SK-N-SH treated with all-trans-retinoic acid at 6 μM for 48 hours (cell line): Measurements from ENCODE around the gene CHST6.
"Not testable (repeated sequence)": the region's sequence is repeated elsewhere in the genome, so short reads cannot be mapped to it uniquely, and the experiment has no call there.

Experiments
- ATAC-seq: fragments of 200-7000 bp; cut with Tn5 transposase; 3 replicates; pipeline ENCODE4 v1.9.1; 2020; ENCODE audit warnings: mild to moderate bottlenecking, moderate library complexity
- ARNTL ChIP-seq: fragments of 450-650 bp; formaldehyde crosslinking; IDR thresholded peaks from 2 replicates; pipeline ENCODE4 v1.5.0; 2020; ENCODE audit warnings: low read depth, mild to moderate bottlenecking, moderate library complexity, borderline replicate concordance
- BACH2 ChIP-seq: fragments of 250-450 bp; sonication (Bioruptor Pico); IDR thresholded peaks from 2 replicates; pipeline ENCODE4 v1.9.0; 2021; ENCODE audit warnings: mild to moderate bottlenecking, borderline replicate concordance
- CSDC2 ChIP-seq: fragments of 250-450 bp; sonication (Bioruptor Pico); IDR thresholded peaks from 2 replicates; pipeline ENCODE4 v1.5.0; 2020; ENCODE audit warnings: mild to moderate bottlenecking, moderate library complexity
- ESRRG ChIP-seq: fragments of 250-450 bp; sonication (Bioruptor Pico); IDR thresholded peaks from 2 replicates; pipeline ENCODE4 v1.6.1; 2021; ENCODE audit warnings: mild to moderate bottlenecking
- ISL1 ChIP-seq: fragments of 250-450 bp; sonication (Bioruptor Pico); IDR thresholded peaks from 2 replicates; pipeline ENCODE4 v2.1.2; 2022; ENCODE audit warnings: mild to moderate bottlenecking, moderate library complexity
- OSR1 ChIP-seq: fragments of 250-450 bp; sonication (Bioruptor Pico); IDR thresholded peaks from 2 replicates; pipeline ENCODE4 v1.8.0; 2022; ENCODE audit warnings: moderate library complexity, mild to moderate bottlenecking, inconsistent platforms
- PPARA ChIP-seq: fragments of 250-450 bp; sonication (Bioruptor Pico); IDR thresholded peaks from 2 replicates; pipeline ENCODE4 v1.5.0; 2020; ENCODE audit warnings: mild to moderate bottlenecking, borderline replicate concordance
- RARB ChIP-seq: fragments of 250-450 bp; sonication (Bioruptor Pico); IDR thresholded peaks from 2 replicates; pipeline ENCODE4 v1.8.0; 2021; ENCODE audit warnings: mild to moderate bottlenecking, moderate library complexity
- SNAI2 ChIP-seq: fragments of 250-450 bp; sonication (Bioruptor Pico); IDR thresholded peaks from 2 replicates; pipeline ENCODE4 v1.5.0; 2020; ENCODE audit warnings: mild to moderate bottlenecking, moderate library complexity
- TCF4 ChIP-seq: fragments of 250-450 bp; sonication (Bioruptor Pico); IDR thresholded peaks from 2 replicates; pipeline ENCODE4 v1.8.0; 2021; ENCODE audit warnings: mild to moderate bottlenecking, moderate library complexity, borderline replicate concordance
- TOX ChIP-seq: fragments of 250-450 bp; sonication (Bioruptor Pico); IDR thresholded peaks from 2 replicates; pipeline ENCODE4 v1.8.0; 2021; ENCODE audit warnings: mild to moderate bottlenecking, moderate library complexity, borderline replicate concordance
- ZFP3 ChIP-seq: fragments of 250-450 bp; sonication (Bioruptor Pico); IDR thresholded peaks from 2 replicates; pipeline ENCODE4 v1.5.0; 2020; ENCODE audit warnings: mild to moderate bottlenecking, moderate library complexity
- ZFP30 ChIP-seq: fragments of 450-650 bp; formaldehyde crosslinking; IDR thresholded peaks from 2 replicates; pipeline ENCODE4 v1.5.0; 2022; ENCODE audit warnings: mild to moderate bottlenecking, moderate library complexity
- ZNF8 ChIP-seq: fragments of 450-650 bp; formaldehyde crosslinking; IDR thresholded peaks from 2 replicates; pipeline ENCODE4 v1.5.0; 2020; ENCODE audit warnings: mild to moderate bottlenecking, moderate library complexity
- TF ChIP-seq, protein P1 (sequence below): fragments of 250-450 bp; sonication (Bioruptor Pico); IDR thresholded peaks from 2 replicates; pipeline ENCODE4 v1.8.0; 2021; ENCODE audit warnings: low read depth, mild to moderate bottlenecking, moderate library complexity, borderline replicate concordance
- TF ChIP-seq, protein P2 (sequence below): fragments of 250-450 bp; sonication (Bioruptor Pico); IDR thresholded peaks from 2 replicates; pipeline ENCODE4 v1.5.1; 2020; ENCODE audit warnings: low read depth, mild to moderate bottlenecking, moderate library complexity
- TF ChIP-seq, protein P3 (sequence below): fragments of 250-450 bp; sonication (Bioruptor Pico); IDR thresholded peaks from 2 replicates; pipeline ENCODE4 v1.5.0; 2020; ENCODE audit warnings: mild to moderate bottlenecking, moderate library complexity
- TF ChIP-seq, protein P4 (sequence below): fragments of 250-450 bp; sonication (Bioruptor Pico); IDR thresholded peaks from 2 replicates; pipeline ENCODE4 v1.5.1; 2021; ENCODE audit warnings: mild to moderate bottlenecking, moderate library complexity

Gene CHST6

DNA sequence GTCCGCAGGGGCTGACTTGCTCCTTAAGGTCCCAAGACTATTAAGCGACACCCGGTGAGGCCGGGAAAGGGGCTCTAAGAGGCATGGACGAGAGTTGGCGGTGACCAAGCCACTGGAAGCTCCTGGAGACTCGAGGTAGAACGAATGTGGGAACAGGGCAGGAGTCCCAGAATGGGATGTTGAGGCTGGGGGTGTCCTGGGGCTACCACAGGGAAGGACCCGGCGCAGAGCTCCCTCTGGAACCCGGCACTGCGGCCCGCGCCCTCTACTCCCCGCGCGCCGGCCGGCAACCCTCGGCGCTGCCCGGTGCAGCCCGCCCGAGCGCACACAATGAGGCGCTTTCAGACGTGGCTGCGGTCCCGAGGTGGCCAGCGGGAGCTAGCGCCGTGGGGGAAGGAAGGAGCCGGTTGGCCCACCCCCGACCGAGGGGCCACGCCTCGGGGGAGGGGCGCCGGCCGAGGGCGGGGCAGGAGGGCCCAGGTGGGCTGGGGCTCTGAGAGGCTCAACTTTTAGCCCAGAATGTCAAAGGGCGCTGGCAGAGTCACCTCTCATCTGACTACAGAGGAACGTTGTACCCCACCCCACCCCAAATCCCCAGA, at the start of gene CHST6:
Gene CHST6 (minus strand): TSS at position 366 of the 599 bp plus-strand sequence. CDS start 15,613 bp downstream, outside the sequence.
- TF ChIP-seq TOX: no peak
- no peak for TF ChIP-seq ZNF8 (CRISPR knock-in tag)
- TF ChIP-seq, protein P1, sequence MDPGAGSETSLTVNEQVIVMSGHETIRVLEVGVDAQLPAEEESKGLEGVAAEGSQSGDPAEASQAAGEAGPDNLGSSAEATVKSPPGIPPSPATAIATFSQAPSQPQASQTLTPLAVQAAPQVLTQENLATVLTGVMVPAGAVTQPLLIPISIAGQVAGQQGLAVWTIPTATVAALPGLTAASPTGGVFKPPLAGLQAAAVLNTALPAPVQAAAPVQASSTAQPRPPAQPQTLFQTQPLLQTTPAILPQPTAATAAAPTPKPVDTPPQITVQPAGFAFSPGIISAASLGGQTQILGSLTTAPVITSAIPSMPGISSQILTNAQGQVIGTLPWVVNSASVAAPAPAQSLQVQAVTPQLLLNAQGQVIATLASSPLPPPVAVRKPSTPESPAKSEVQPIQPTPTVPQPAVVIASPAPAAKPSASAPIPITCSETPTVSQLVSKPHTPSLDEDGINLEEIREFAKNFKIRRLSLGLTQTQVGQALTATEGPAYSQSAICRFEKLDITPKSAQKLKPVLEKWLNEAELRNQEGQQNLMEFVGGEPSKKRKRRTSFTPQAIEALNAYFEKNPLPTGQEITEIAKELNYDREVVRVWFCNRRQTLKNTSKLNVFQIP (CRISPR knock-in tag): no peak
- no peak for TF ChIP-seq OSR1 (CRISPR knock-in tag)
- TF ChIP-seq CSDC2 (CRISPR knock-in tag): no peak
- no peak for TF ChIP-seq BACH2 (CRISPR knock-in tag)
- TF ChIP-seq ZFP30: no peak
- TF ChIP-seq ZFP3 (CRISPR knock-in tag): no peak
- no peak for TF ChIP-seq TCF4 (CRISPR knock-in tag)
- TF ChIP-seq, protein P2, sequence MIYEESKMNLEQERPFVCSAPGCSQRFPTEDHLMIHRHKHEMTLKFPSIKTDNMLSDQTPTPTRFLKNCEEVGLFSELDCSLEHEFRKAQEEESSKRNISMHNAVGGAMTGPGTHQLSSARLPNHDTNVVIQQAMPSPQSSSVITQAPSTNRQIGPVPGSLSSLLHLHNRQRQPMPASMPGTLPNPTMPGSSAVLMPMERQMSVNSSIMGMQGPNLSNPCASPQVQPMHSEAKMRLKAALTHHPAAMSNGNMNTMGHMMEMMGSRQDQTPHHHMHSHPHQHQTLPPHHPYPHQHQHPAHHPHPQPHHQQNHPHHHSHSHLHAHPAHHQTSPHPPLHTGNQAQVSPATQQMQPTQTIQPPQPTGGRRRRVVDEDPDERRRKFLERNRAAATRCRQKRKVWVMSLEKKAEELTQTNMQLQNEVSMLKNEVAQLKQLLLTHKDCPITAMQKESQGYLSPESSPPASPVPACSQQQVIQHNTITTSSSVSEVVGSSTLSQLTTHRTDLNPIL (CRISPR knock-in tag): no peak
- peak; percentile 64 for ATAC-seq

DNA sequence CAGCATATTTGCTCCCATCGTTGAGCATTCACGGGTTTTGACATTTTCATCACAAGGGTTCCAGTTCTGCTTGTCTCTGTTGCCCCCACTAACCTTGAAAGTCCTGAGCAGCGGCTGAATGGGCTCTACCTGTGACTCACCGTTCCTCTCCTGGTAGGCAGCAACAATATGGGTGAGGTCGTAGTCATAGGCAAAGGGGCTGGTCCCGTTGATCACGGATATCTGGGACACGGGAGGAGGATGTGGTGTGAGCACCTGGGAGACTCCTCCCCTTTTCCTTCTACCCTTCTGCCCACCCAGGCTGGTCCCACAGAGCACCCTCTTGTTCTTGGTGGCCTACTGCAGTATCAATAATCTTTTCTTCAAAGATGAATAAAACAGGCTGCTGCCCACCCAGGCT, 47.2 kb upstream of the CHST6 start:
- not testable (repeated sequence) for ATAC-seq

DNA sequence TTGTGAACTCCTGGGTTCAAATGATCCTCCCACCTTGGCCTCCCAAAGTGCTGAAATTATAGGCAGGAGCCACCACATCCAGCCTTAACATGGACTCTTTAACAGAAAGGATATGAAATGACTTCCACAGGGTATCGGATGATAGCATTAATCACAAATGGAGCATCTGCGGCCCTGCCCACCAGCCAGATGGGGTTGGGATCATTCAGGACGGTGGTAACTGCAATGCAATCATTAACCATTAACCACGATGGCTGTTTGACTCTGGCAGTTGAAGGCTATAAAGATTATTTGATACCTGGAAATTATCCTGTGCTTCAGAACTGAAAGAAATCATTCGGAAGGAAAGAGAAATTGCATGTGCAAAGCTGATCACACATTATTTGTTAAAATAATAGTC, 46.0 kb upstream of the CHST6 start:
- ATAC-seq: no peak
- no peak for TF ChIP-seq ARNTL (CRISPR knock-in tag)
- no peak for TF ChIP-seq TOX
- no peak for TF ChIP-seq OSR1 (CRISPR knock-in tag)
- TF ChIP-seq ISL1 (CRISPR knock-in tag): no peak
- TF ChIP-seq, protein P3, sequence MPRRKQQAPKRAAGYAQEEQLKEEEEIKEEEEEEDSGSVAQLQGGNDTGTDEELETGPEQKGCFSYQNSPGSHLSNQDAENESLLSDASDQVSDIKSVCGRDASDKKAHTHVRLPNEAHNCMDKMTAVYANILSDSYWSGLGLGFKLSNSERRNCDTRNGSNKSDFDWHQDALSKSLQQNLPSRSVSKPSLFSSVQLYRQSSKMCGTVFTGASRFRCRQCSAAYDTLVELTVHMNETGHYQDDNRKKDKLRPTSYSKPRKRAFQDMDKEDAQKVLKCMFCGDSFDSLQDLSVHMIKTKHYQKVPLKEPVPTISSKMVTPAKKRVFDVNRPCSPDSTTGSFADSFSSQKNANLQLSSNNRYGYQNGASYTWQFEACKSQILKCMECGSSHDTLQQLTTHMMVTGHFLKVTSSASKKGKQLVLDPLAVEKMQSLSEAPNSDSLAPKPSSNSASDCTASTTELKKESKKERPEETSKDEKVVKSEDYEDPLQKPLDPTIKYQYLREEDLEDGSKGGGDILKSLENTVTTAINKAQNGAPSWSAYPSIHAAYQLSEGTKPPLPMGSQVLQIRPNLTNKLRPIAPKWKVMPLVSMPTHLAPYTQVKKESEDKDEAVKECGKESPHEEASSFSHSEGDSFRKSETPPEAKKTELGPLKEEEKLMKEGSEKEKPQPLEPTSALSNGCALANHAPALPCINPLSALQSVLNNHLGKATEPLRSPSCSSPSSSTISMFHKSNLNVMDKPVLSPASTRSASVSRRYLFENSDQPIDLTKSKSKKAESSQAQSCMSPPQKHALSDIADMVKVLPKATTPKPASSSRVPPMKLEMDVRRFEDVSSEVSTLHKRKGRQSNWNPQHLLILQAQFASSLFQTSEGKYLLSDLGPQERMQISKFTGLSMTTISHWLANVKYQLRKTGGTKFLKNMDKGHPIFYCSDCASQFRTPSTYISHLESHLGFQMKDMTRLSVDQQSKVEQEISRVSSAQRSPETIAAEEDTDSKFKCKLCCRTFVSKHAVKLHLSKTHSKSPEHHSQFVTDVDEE: no peak
- TF ChIP-seq ZFP3 (CRISPR knock-in tag): no peak
- TF ChIP-seq ZNF8 (CRISPR knock-in tag): no peak
- no peak for TF ChIP-seq RARB (CRISPR knock-in tag)
- no peak for TF ChIP-seq SNAI2 (CRISPR knock-in tag)
- no peak for TF ChIP-seq PPARA
- no peak for TF ChIP-seq ESRRG (CRISPR knock-in tag)
- no peak for TF ChIP-seq TCF4 (CRISPR knock-in tag)

DNA sequence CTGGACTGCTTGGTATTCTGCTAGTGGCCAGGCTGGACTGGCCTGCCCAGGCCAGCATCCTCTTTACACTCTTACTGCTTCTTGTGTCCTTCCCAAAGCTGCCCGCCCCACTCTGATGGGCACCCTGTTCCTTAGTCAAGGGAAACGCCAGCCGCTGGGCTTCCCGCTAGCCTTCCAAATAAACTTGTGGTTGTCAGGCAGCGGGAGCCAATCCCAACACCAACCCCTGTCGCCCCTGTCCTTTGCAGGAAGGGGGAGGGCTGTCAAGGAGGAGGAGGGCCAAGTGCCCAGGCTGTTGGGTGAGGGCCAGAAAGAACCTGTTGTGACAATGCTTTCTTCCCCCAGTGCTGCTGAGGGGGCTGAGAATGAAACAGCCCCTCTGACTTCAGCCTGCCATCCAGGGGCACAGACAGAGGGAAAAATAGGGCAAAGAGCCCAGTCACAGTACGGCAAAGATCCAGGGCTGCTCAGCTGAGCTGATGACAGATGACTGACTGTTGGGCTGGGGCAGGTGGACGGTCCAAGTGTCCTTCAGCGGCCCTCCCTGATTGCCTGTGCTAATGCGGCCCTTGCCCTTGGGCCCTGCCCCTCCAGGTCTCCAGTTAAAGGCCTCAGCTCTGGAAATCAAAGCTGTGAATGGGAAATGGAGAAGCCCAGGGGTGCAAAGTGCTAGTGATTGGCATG, 43.8 kb upstream of the CHST6 start:
- ATAC-seq: peak; percentile 32; the same call in 2 of the 3 replicates

DNA sequence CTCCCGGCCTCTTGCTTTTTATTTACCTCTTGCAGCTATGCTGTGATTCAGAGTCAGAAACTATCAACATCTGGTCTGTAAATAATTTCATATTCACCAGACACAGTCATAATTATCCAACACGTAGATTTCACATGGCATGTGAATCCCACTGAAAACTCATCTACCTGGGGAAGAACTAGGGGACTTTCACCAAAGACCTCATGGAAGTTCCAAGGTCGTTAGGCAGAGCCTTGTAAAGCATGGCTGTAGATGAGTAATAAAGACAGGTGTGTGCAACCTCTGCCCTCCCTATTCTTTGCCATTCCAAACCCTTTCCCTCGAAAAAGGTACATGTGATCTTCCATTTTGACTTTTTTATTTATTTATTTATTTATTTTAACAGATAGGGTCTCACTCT, 42.5 kb upstream of the CHST6 start:
- ATAC-seq: no peak
- TF ChIP-seq ZFP3 (CRISPR knock-in tag) (no peak), TOX (no peak)
- TF ChIP-seq, protein P4, sequence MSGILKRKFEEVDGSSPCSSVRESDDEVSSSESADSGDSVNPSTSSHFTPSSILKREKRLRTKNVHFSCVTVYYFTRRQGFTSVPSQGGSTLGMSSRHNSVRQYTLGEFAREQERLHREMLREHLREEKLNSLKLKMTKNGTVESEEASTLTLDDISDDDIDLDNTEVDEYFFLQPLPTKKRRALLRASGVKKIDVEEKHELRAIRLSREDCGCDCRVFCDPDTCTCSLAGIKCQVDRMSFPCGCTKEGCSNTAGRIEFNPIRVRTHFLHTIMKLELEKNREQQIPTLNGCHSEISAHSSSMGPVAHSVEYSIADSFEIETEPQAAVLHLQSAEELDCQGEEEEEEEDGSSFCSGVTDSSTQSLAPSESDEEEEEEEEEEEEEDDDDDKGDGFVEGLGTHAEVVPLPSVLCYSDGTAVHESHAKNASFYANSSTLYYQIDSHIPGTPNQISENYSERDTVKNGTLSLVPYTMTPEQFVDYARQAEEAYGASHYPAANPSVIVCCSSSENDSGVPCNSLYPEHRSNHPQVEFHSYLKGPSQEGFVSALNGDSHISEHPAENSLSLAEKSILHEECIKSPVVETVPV (CRISPR knock-in tag): no peak
